NCI-H128 (cell line): ENCODE measurements around the gene RAB33B.

ENCODE experiments used
- DNase-seq: peaks from one replicate; lab custom pipeline; 2025; ENCODE audit not compliant: unreplicated experiment; lab: John Stamatoyannopoulos, UW

RAB33B gene

DNA sequence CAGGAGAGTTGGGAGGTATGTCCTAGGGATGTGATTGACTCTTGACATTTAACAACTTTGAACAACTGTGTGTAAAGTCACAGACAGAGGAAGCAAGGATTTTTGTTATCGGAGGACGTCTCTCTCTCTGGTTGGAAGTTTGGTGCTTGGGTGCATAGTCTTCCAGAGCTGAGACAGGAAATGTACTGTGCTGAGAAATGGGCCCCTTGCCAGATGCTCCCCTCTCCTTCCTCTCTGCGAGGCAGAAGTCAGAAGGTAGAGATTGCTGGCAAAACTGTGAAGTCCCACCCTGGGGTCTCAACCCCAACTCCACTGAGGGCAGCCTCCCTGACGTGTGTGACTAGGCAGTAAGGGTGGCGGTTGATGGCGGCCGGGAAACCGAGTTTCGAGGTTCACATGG lies 52.9 kb downstream of the RAB33B start:
- no peak for DNase-seq

- DNase-seq = no peak
Measured at GRCh38 chr4:139508581-139509237, 54.8 kb downstream of the RAB33B start.

DNA sequence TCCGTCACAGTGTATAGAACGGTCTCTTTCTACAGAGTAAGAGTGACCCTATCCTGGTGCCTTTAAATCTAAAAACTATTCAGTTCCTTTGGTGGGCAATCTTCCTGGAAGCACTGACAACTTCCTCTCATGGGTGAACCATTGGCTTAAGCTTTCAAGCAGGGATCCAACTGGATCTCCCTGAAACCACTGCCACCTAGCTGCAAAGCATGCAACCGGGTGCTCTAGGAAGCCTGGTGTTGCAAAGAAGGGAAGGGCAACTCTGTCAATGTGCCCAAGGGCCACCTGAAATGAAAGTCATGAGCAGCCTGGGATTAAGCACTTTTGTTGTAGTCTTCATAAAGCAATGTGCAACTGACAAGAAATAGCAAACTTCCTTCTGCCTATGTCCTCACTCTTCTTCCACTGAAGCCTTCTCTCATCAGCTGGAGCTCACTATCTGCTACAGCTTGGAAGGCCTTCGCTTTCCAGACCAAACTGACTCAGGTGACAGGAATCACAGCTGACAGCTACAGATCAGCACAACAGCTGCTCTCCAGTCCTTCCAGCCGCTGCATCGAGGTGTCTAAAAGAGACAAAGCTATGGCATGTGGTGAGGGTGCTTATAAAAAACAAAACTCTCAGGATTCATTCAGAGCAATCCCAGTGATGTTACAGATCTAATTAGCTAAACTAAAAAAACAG lies 55.9 kb downstream of the RAB33B start:
- DNase-seq = no peak

GRCh38 chr4:139511320-139511719 lies 57.4 kb downstream of the RAB33B start:
- DNase-seq = no peak

DNA sequence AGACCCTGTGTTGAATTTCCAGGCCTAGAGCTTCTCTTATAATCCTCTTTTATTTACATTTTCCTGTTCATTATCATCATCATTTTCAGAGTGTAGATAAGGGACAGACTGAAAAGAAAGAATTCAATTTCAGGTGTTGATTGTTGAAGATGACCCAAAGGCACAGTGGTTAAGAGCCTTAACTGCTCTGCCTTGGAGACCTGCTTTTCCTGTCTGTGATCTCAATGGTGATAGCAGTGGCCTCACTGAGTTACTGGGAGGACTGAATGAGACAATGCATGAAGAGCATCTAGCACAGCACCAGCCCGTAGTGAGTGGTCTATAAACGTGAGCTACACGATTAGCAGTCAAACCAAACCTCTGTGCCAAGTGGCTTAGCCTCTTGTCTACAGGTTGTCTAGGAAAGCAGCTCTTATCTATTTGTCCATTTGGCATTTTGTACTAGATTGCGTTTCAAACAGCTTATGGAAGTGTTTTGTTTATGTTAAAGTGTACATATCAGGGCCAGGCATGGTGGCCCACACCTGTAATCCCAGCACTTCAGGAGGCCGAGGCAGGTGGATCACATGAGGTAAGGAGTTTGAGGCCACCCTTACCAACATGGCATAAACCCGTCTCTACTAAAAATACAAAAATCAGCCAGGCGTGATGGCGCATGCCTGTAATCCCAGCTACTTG lies 60.6 kb downstream of the RAB33B start:
- no peak for DNase-seq

DNA sequence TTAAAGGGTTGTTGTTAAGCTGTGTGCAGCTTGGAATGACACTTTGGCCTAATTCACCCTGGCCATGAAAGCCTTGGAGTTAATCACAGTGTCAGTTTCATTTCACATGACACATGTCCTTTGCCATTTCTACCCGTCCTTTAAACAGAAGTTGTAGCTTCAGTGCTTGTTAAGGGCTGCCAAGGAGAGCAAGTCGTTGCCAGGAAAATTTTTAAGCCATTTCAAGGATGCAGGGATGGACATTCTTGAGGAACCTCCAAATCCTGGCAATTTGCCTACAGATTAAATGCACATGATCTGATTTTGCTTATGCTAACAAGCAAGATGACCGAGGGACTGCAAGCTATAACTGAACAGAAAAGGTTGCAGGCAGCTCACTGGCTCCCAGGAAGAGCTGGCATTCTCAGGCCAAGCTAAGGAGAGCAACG lies 61.6 kb downstream of the RAB33B start:
- no peak for DNase-seq

DNA sequence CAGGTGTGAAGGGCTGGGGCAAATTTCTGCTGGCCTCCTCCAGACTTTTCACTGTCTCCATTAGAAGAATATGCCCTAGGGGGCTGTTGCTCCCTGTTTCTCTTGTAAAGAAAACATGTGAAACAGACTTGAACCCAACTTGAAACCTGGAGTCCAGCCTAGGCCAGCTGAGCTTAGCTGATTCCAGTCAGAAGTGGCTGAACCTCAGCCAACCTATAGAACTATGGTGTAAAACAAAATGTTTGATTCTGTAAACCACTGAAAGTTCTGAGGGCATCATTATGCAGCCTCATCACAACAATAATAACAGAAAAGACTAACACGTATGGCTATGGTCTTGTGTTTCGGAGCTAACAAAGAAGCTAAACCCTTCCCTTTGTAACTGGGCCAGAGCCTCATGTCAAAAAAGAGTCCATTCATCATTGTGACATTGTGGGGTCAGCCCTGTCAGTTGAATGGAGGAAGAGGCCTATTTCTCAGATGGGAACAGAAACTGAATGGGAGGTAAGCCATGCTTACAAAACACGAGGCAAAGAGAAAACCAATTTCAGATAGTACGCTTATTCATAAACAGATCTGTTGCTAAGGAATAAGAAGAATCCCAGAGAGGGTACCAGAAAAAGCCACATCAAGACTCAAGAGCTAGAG lies 68.0 kb downstream of the RAB33B start:
- DNase-seq = no peak

DNA sequence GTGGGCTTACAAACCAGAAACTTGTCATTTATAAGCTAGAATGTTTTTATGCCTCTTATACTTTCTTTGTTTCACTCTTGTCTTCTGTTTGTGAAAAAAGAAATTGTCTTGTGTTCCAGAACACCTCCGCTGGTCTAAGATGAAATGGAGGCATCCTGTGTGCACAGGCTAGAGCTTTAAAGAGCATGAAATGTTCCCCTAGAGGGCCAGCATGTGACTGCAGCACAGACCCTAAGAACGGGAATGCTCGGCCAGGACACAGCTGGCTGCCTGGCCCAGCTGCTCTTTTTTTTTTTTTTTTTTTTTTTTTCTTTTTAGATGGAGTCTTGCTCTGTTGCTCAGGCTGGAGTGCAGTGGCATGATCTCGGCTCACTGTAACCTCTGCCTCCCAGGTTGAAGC lies 68.5 kb downstream of the RAB33B start:
- DNase-seq = no peak

- no peak for DNase-seq
Measured at GRCh38 chr4:139523076-139523475, 69.2 kb downstream of the RAB33B start.

DNA sequence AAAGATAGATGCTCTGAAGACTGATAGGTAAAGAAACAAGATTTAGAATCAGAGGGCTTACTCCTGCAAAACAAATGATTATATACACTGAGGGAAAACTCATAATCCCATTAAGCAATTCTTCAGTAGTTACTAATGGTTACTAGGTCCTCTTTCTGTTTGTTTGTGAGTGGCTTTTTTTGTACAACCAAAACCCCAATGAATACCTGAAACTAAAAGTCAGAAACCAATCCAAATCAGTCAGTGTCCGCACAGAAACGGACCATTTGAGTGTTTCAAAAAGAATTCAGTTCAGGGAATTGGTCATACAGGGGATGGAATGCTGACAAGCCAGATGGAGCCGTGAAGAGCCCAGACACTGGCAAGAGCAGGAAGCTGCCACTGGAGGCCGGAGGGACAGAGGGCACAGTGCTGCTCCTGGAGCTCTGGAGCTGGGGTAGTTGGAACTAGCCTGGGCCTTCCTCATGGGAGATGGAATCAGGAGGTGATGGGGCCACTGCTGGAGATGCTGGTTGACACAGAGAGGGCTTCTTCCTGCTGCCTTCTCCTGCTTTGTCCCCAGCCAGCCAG lies 70.2 kb downstream of the RAB33B start:
- no peak for DNase-seq

- no peak for DNase-seq
Measured at GRCh38 chr4:139525414-139525813, 71.5 kb downstream of the RAB33B start.
